ENCODE measurements around the gene CLCN6.

GRCh38 chr1:11831945-11832725, 26.1 kb downstream of the CLCN6 start:
- TF ChIP-seq CTCF (IDR thresholded peaks at IDR 0.05), result no peak
- no peak for TF ChIP-seq POLR2A (IDR thresholded peaks at IDR 0.05)

Measured in body of pancreas (tissue), 4 donors.